IMR-90 (cell line): ENCODE measurements around the gene PBX3. TPM values are rescaled to one million over a fixed set of nuclear protein-coding genes. Genes with fewer than 3 reads are reported as not detected.

Source experiments
- ATAC-seq: fragments of 200-7000 bp; cut with Tn5 transposase; 2 replicates; pipeline ENCODE4 v1.9.1; 2020; ENCODE audit warnings: low read depth, mild to moderate bottlenecking, moderate library complexity
- BruUV-seq: library from RNA; stranded (reverse); fragments of 400-500 nt; replicated peaks from 2 replicates; lab custom pipeline; 2021; lab: Mats Ljungman, UMichigan
- CTCF ChIA-PET: fragments of 300-600 bp; formaldehyde crosslinking; extraction: SDS; loops from one replicate; lab custom pipeline; 2021; ENCODE audit warnings: antibody characterized with exemption; lab: Yijun Ruan, JAX
- POLR2A ChIA-PET: fragments of 300-600 bp; sonication (Branson Sonifier 250); formaldehyde crosslinking; loops from one replicate; lab custom pipeline; 2022; ENCODE audit warnings: antibody characterized with exemption; ENCODE audit not compliant: unreplicated experiment; lab: Charles Lee
- DNase-seq: peaks from one replicate; pipeline ENCODE4 v3.0.0; 2013
- H2AFZ ChIP-seq: replicated peaks from 2 replicates; pipeline ENCODE3; 2013; ENCODE audit warnings: low read length, mild to moderate bottlenecking; ENCODE audit not compliant: poor library complexity
- H2AK5ac ChIP-seq: 2 replicates; pipeline ENCODE4 v1.6.1; 2013; ENCODE audit warnings: low read depth, low read length, inconsistent platforms
- H2AK9ac ChIP-seq: replicated peaks from 2 replicates; pipeline ENCODE3; 2013; ENCODE audit warnings: mild to moderate bottlenecking, low read depth, low read length, moderate library complexity; ENCODE audit not compliant: poor library complexity
- H2BK120ac ChIP-seq: 2 replicates; pipeline ENCODE4 v1.6.1; 2013; ENCODE audit warnings: low read depth, low read length, inconsistent platforms
- H2BK15ac ChIP-seq: 3 replicates; pipeline ENCODE4 v1.6.1; 2013; ENCODE audit warnings: low read depth, low read length, inconsistent platforms
- H2BK20ac ChIP-seq: 2 replicates; pipeline ENCODE4 v1.6.1; 2013; ENCODE audit warnings: low read depth, mild to moderate bottlenecking, inconsistent platforms, low read length, moderate library complexity
- H2BK5ac ChIP-seq: 2 replicates; pipeline ENCODE4 v1.6.1; 2013; ENCODE audit warnings: mild to moderate bottlenecking, low read depth, low read length, inconsistent platforms; ENCODE audit not compliant: poor library complexity, severe bottlenecking
- H3K14ac ChIP-seq: replicated peaks from 2 replicates; pipeline ENCODE4 v1.6.1; 2013; ENCODE audit warnings: low read depth, low read length, inconsistent platforms
- H3K18ac ChIP-seq: 2 replicates; pipeline ENCODE4 v1.6.1; 2013; ENCODE audit warnings: low read depth, low read length, control low read depth
- H3K23ac ChIP-seq: 2 replicates; pipeline ENCODE4 v1.6.1; 2013; ENCODE audit warnings: low read depth, low read length, inconsistent platforms
- H3K27ac ChIP-seq: 2 replicates; pipeline ENCODE4 v1.5.1; 2013; ENCODE audit warnings: mild to moderate bottlenecking, control low read depth, low read length; ENCODE audit not compliant: insufficient read depth
- H3K27me3 ChIP-seq: 2 replicates; pipeline ENCODE4 v1.6.1; 2013; ENCODE audit warnings: low read length; ENCODE audit not compliant: control insufficient read depth, insufficient read depth
- H3K36me3 ChIP-seq: 2 replicates; pipeline ENCODE4 v1.6.1; 2013; ENCODE audit warnings: low read length, mixed read lengths; ENCODE audit not compliant: control insufficient read depth, insufficient read depth
- H3K4ac ChIP-seq: 2 replicates; pipeline ENCODE4 v1.6.1; 2013; ENCODE audit warnings: low read depth, low read length, inconsistent platforms
- H3K4me1 ChIP-seq: 2 replicates; pipeline ENCODE4 v1.6.1; 2013; ENCODE audit warnings: low read length, mixed read lengths; ENCODE audit not compliant: control insufficient read depth, insufficient read depth
- H3K4me2 ChIP-seq: 2 replicates; pipeline ENCODE4 v1.6.1; 2013; ENCODE audit warnings: low read depth, mild to moderate bottlenecking, control low read depth, low read length, moderate library complexity
- H3K4me3 ChIP-seq: 2 replicates; pipeline ENCODE4 v1.5.1; 2013; ENCODE audit warnings: low read depth, mild to moderate bottlenecking, control low read depth, low read length, moderate library complexity; ENCODE audit not compliant: insufficient read depth
- H3K56ac ChIP-seq: 2 replicates; pipeline ENCODE4 v1.6.1; 2013; ENCODE audit warnings: low read length, inconsistent platforms; ENCODE audit not compliant: insufficient read depth; ENCODE audit errors: extremely low read depth
- H3K79me1 ChIP-seq, 2 experiments: 2 replicates each; pipeline ENCODE4 v1.6.1; 2013; ENCODE audit warnings: low read length in 2 of 2, inconsistent platforms in 1 of 2, low read depth in 1 of 2
- H3K9ac ChIP-seq: 2 replicates; pipeline ENCODE4 v1.6.1; 2013; ENCODE audit warnings: low read depth, low read length, control low read depth
- H3K9me1 ChIP-seq: 2 replicates; pipeline ENCODE4 v1.6.1; 2013; ENCODE audit warnings: low read length, inconsistent platforms; ENCODE audit not compliant: insufficient read depth
- H3K9me3 ChIP-seq: 2 replicates; pipeline ENCODE4 v1.6.1; 2013; ENCODE audit warnings: low read length; ENCODE audit not compliant: control insufficient read depth, insufficient read depth
- H4K20me1 ChIP-seq: 2 replicates; pipeline ENCODE4 v1.6.1; 2013; ENCODE audit warnings: low read length, inconsistent platforms; ENCODE audit not compliant: insufficient read depth
- H4K5ac ChIP-seq: 2 replicates; pipeline ENCODE4 v1.6.1; 2013; ENCODE audit warnings: mild to moderate bottlenecking, low read depth, low read length, control low read depth
- H4K8ac ChIP-seq, 2 experiments: 2 replicates each; pipeline ENCODE4 v1.6.1; 2013; ENCODE audit warnings: low read depth in 2 of 2, low read length in 2 of 2, control low read depth in 1 of 2, inconsistent platforms in 1 of 2
- H4K91ac ChIP-seq: 2 replicates; pipeline ENCODE4 v1.6.1; 2013; ENCODE audit warnings: low read depth, low read length, inconsistent platforms; ENCODE audit not compliant: insufficient read depth
- CHD1 ChIP-seq: IDR thresholded peaks from 2 replicates; pipeline ENCODE4 v1.6.1; 2012; ENCODE audit warnings: low read depth, low read length, improper control_type of control experiment
- ELK1 ChIP-seq: fragments of 150-350 bp; IDR thresholded peaks from 2 replicates; pipeline ENCODE4 v1.6.1; 2016; ENCODE audit warnings: low read depth, mild to moderate bottlenecking, low read length, moderate library complexity, borderline replicate concordance
- MAZ ChIP-seq: IDR thresholded peaks from 2 replicates; pipeline ENCODE4 v1.6.1; 2012; ENCODE audit warnings: low read depth, mild to moderate bottlenecking, low read length, improper control_type of control experiment, moderate library complexity, borderline replicate concordance
- NFE2L2 ChIP-seq: fragments of 150-350 bp; IDR thresholded peaks from 2 replicates; pipeline ENCODE4 v1.6.1; 2016; ENCODE audit warnings: low read depth, mild to moderate bottlenecking, low read length
- POLR2A ChIP-seq: IDR thresholded peaks from 2 replicates; pipeline ENCODE4 v1.6.1; 2012; ENCODE audit warnings: mild to moderate bottlenecking, low read depth, low read length
- RCOR1 ChIP-seq: IDR thresholded peaks from 2 replicates; pipeline ENCODE4 v1.6.1; 2012; ENCODE audit warnings: mild to moderate bottlenecking, low read length, improper control_type of control experiment; ENCODE audit not compliant: insufficient replicate concordance
- RFX5 ChIP-seq: IDR thresholded peaks from 2 replicates; pipeline ENCODE4 v1.8.0; 2012; ENCODE audit warnings: low read depth, mild to moderate bottlenecking, low read length, moderate library complexity
- WGBS, 2 experiments: methylation state at CpG; one replicate each; pipeline versions ENCODE4 v1.1.5 to v1.1.7; 2013; ENCODE audit warnings: missing lambda C conversion rate in 2 of 2; ENCODE audit not compliant: insufficient read length in 1 of 2; ENCODE audit errors: extremely low coverage in 2 of 2; 5-methylcytosine and 5-hydroxymethylcytosine counted together
- dilution Hi-C: fragments of 300-500 bp; cut with HindIII; formaldehyde crosslinking; loops from one replicate; pipeline ENCODE4 v1.14.3; 2018; ENCODE audit warnings: low sequenced_read_pairs; ENCODE audit not compliant: unreplicated experiment
- in situ Hi-C: fragments of 300-500 bp; cut with MboI; formaldehyde crosslinking; loops from 3 replicates; pipeline ENCODE4 v1.14.3; 2019; ENCODE audit warnings: low sequenced_read_pairs, inconsistent platforms, mixed read lengths
- intact Hi-C: fragments of 100-400 bp; cut with micrococcal nuclease; formaldehyde crosslinking; loops from 2 replicates; pipeline ENCODE4 v1.10.0; 2022
- polyA plus RNA-seq, 3 experiments: library from polyadenylated mRNA; depleted of rRNA; stranded (reverse); fragments of >200 nt; gene quantifications; 2 replicates each; pipeline ENCODE4 v1.2.3, GENCODE V29; 2012; ENCODE audit warnings: low replicate concordance in 1 of 3
- total RNA-seq: library from RNA; depleted of rRNA; stranded (reverse); fragments of >200 nt; gene quantifications from 2 replicates; pipeline ENCODE4 v1.2.3, GENCODE V29; 2012

Gene PBX3
- total and polyA plus RNA-seq, 2 of the 4 experiments (the other 2 are of a cell fraction), result 12.0 to 15.6 TPM

- TF ChIP-seq RFX5, result no peak
Observed at GRCh38 chr9:125904155-125904851, 157.1 kb downstream of the PBX3 start (continued).

GRCh38 chr9:125906144-125906543 lies 159.0 kb downstream of the PBX3 start:
- Histone ChIP-seq H3K4ac (no peak overlapping the region), H3K9me3 (no peaks in the 10 kb centered on the region), H2BK20ac (no peak overlapping the region), H3K4me2 (no peak overlapping the region), H3K36me3 (no peaks in the 10 kb centered on the region), H3K27ac (no peak overlapping the region), H4K91ac (no peak overlapping the region), H4K20me1 (no peaks in the 10 kb centered on the region), H2AK9ac (no peak overlapping the region), H3K4me1 (peaks cover 6% of the 10 kb centered on the region), H3K9ac (no peak overlapping the region), H3K4me3 (no peak overlapping the region), H2BK15ac (no peak overlapping the region), H2BK120ac (no peak overlapping the region), H2BK5ac (no peak overlapping the region), H3K23ac (no peak overlapping the region), H3K18ac (no peak overlapping the region), H3K56ac (no peak overlapping the region), H2AFZ (no peak overlapping the region), H3K14ac (no peak overlapping the region), H3K79me1 (peaks cover 12 to 17% of the 10 kb centered on the region in 2 experiments; a peak in 3 of 4 replicates), H3K9me1 (peaks cover 3% of the 10 kb centered on the region), H2AK5ac (no peak overlapping the region), H4K8ac (no peak overlapping the region), H3K27me3 (no peaks in the 10 kb centered on the region), H4K5ac (no peak overlapping the region)
- BruUV-seq, result no TSS peak
- peak; percentile 48; the same call in 1 of the 2 replicates for ATAC-seq
- TF ChIP-seq CHD1 (no peak), NFE2L2 (no peak), ELK1 (no peak), POLR2A (no peak), MAZ (no peak), RCOR1 (no peak)
- ChIA-PET POLR2A (no interaction called here), CTCF (no interaction called here)
- dilution Hi-C loops, result no loop called here
- peak; percentile 54 for DNase-seq
- intact Hi-C loops, result no loop called here
- WGBS, 2 experiments, result no CpG with 5 or more reads among the region's 1 CpG
- in situ Hi-C loops, result no loop called here
